IPS-20b (cell line): ENCODE results near the gene FBP2.

Experiments used
- H3K27ac ChIP-seq: one replicate; pipeline ENCODE4 v1.5.1; 2013; ENCODE audit warnings: low read length
- H3K27me3 ChIP-seq: 2 replicates; pipeline ENCODE4 v1.6.1; 2013; ENCODE audit warnings: mild to moderate bottlenecking, low read length, inconsistent platforms; ENCODE audit not compliant: insufficient read depth
- H3K36me3 ChIP-seq: 2 replicates; pipeline ENCODE4 v1.6.1; 2013; ENCODE audit warnings: low read depth, mild to moderate bottlenecking, inconsistent platforms, low read length, moderate library complexity; ENCODE audit not compliant: insufficient read depth
- H3K4me1 ChIP-seq: 2 replicates; pipeline ENCODE4 v1.6.1; 2013; ENCODE audit warnings: mild to moderate bottlenecking, control low read depth, inconsistent platforms, low read length, moderate library complexity; ENCODE audit not compliant: insufficient read depth
- H3K4me3 ChIP-seq: 2 replicates; pipeline ENCODE4 v1.5.1; 2013; ENCODE audit warnings: mild to moderate bottlenecking, low read length, inconsistent platforms
- H3K9ac ChIP-seq: 2 replicates; pipeline ENCODE4 v1.6.1; 2013; ENCODE audit warnings: low read depth, mild to moderate bottlenecking, inconsistent platforms, low read length, moderate library complexity
- H3K9me3 ChIP-seq: 2 replicates; pipeline ENCODE4 v1.6.1; 2013; ENCODE audit warnings: mild to moderate bottlenecking, low read depth, low read length, inconsistent platforms; ENCODE audit not compliant: insufficient read depth

FBP2 gene

DNA sequence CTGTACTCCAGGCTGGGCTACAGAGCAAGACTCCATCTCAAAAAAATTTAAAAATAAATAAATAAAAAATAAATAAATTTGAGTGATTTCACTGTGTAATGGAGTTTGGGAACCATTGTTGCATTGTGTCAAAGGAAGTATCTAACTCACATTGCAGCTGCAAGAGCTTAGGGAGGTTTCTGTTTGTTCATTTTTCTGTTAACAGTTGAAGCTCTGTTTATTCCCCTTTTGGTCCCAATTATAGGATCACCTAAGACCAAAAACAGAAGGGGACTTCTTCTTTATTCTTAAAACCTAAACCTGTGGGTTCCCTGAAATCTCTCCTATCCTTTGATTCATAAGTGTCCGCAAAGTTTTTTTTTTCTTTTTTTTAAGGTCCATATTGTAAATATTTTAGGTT lies 67.4 kb downstream of the FBP2 start:
- H3K27ac ChIP-seq, result no peak overlapping the region
- H3K9me3 ChIP-seq, result no peaks in the 10 kb centered on the region
- H3K4me1 ChIP-seq, result no peaks in the 10 kb centered on the region
- no peaks in the 10 kb centered on the region for H3K36me3 ChIP-seq
- H3K27me3 ChIP-seq, result no peaks in the 10 kb centered on the region
- H3K9ac ChIP-seq, result no peak overlapping the region
- no peak overlapping the region for H3K4me3 ChIP-seq

DNA sequence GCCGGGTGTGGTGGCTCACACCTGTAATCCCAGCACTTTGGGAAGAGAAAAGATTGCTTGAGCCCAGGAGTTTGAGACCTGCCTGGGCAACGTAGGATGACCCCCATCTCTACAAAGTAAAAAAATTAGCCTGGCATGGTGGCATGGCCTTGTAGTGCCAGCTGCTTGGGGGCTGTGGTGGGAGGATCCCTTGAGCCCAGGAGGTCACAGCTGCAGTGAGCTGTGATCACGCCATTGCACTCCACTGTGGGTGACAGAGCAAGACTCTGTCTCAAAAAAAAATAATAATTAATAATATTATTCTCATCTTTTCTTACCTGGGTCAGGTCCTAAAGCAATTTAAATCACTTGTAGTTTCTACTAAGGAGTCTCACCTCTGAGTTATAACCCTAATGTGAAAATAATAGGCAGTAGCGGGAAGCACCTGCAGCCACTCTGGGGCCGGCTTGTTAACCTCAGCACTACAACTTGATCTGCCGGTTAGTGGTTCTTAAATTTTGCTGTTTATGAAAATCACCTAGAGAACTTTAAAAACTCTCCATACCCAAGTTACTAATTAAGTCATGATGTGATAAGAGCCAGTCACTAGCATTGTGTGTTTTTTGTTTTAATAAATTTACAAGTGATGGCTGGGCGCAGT lies 68.1 kb downstream of the FBP2 start:
- no peak overlapping the region for H3K27ac ChIP-seq
- H3K9me3 ChIP-seq, result no peaks in the 10 kb centered on the region
- no peaks in the 10 kb centered on the region for H3K27me3 ChIP-seq
- H3K9ac ChIP-seq, result no peak overlapping the region
- no peaks in the 10 kb centered on the region for H3K36me3 ChIP-seq
- no peak overlapping the region for H3K4me3 ChIP-seq
- H3K4me1 ChIP-seq, result no peaks in the 10 kb centered on the region

DNA sequence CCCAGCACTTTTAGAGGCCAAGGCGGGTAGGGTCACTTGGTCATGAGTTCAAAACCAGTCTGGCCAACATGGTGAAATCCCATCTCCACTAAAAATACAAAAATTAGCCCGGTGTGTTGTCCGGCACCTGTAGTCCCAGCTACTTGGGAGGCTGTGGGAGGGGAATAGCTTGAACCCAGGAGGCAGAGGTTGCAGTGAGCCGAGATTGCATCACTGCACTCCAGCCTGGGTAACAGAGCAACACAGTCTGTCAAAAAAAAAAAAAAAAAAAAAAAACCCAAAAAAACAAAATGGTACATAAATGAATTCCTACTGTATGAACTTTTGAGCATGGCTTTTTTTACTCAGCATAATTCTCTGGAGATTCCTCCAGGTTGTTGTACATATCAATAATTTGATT lies 76.4 kb downstream of the FBP2 start:
- Histone ChIP-seq H3K27me3 (no peaks in the 10 kb centered on the region), H3K9me3 (no peaks in the 10 kb centered on the region)

DNA sequence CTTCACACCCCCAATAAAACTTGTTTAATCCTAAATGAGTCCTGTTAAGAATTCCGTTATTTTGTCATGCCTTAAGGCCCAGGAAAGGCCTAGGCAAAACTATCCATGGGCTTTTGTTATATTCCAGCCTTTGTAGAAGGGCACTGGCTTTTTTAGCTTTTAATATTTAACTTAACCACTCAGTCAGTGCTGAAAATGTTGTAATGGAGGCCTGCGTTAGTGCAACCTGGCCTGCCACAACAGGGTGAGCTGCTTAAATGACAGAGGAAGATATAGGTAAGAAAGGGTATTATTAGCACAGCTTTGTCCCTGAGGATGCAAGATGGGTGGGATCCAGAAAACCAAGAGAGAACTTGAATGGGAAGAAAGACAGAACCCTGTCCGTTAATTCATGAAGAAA lies 78.9 kb downstream of the FBP2 start:
- no peak overlapping the region for H3K4me3 ChIP-seq
- H3K27ac ChIP-seq, result no peak overlapping the region
- H3K9me3 ChIP-seq, result no peaks in the 10 kb centered on the region
- H3K36me3 ChIP-seq, result no peaks in the 10 kb centered on the region
- H3K27me3 ChIP-seq, result no peaks in the 10 kb centered on the region
- peaks cover 2% of the 10 kb centered on the region; the same call in 1 of the 2 replicates for H3K4me1 ChIP-seq
- no peak overlapping the region for H3K9ac ChIP-seq

More for the DNA sequence above, 76.4 kb downstream of the FBP2 start:
- Histone ChIP-seq H3K27ac (no peak overlapping the region), H3K4me3 (no peak overlapping the region), H3K36me3 (no peaks in the 10 kb centered on the region), H3K9ac (no peak overlapping the region), H3K4me1 (peaks cover 2% of the 10 kb centered on the region; the same call in 1 of the 2 replicates)

DNA sequence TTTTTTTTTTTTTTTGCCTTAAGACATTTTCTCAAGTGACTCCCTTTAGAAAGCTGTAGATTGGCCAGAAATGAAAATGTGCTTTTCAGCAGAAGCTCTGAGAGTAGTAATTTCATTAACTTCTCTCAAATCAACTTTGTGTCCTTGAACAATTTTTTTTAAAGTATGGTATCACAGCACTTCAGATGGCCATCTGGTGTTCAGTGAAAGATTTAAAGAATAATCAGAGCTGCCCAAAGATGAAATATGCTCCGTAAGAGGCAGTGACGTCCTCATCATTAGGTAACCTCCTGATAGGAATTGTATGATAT lies 81.7 kb downstream of the FBP2 start:
- Histone ChIP-seq H3K9me3 (no peaks in the 10 kb centered on the region), H3K4me1 (peaks cover 2% of the 10 kb centered on the region; the same call in 1 of the 2 replicates), H3K36me3 (no peaks in the 10 kb centered on the region), H3K4me3 (no peak overlapping the region), H3K27me3 (no peaks in the 10 kb centered on the region), H3K27ac (no peak overlapping the region), H3K9ac (no peak overlapping the region)

DNA sequence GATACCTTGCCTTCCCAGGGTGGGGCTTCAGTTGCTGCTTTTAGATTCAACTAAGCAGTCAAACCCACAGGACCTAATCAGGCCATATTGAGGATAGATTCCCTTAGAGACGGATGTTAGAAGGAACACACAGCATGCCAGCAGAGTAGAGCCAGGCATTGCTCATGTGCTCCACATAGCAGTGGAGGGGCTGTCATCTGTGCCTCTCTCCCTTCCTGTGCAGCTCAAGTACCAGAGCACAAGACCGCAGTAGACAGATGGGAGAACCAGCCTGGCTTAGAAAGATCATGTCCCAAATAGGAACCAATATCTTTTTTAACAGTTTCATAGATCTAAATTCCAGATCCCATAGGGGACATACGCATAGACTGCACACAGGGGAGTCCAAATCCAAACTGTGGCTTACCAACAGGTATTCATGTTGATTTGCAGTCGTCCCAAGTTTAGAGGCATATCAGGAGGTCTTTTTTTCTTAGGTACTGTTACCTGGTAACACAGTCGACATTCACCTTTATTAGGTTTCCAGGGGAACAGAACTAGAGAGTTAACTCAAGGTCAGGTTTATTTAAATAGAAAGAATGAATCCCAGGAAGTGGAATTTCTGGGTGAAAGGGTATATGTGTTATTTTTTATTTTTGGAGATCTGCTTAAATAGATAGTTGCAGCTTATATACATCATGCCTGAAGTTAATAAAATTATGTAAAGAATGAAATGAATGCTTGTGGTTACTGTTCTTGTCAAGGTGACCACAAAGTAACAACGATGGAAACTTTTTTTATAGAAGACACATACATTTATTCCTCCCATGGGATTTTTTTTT lies 82.3 kb downstream of the FBP2 start:
- Histone ChIP-seq H3K27me3 (no peaks in the 10 kb centered on the region), H3K36me3 (no peaks in the 10 kb centered on the region), H3K4me3 (no peak overlapping the region), H3K9me3 (no peaks in the 10 kb centered on the region), H3K27ac (no peak overlapping the region), H3K4me1 (peaks cover 2% of the 10 kb centered on the region; the same call in 1 of the 2 replicates), H3K9ac (no peak overlapping the region)
